Ovary (tissue), 9 donors: ENCODE measurements around the gene CTBP1. TPM values are rescaled to one million over a fixed set of nuclear protein-coding genes. Genes with fewer than 3 reads are reported as not detected.

Experiments used
- DNase-seq, 5 donors: peaks; one replicate each; pipeline ENCODE4 v3.0.0-alpha.2; 2019 to 2020
- H3K27ac ChIP-seq, 2 donors: fragments of 200-600 bp; one replicate each; pipeline versions ENCODE4 v1.5.1 to v1.8.0; 2019 to 2022
- H3K27me3 ChIP-seq: fragments of 200-600 bp; one replicate; pipeline ENCODE4 v1.8.0; 2022
- H3K36me3 ChIP-seq: fragments of 200-600 bp; sonication (generic); one replicate; pipeline ENCODE4 v1.5.1; 2019
- H3K4me1 ChIP-seq: one replicate; pipeline ENCODE4 v1.8.1; 2013; ENCODE audit warnings: mild to moderate bottlenecking, moderate library complexity; ENCODE audit not compliant: insufficient read depth
- H3K4me3 ChIP-seq: fragments of 200-600 bp; sonication (generic); one replicate; pipeline ENCODE4 v1.5.1; 2017
- H3K9me3 ChIP-seq, 2 donors: fragments of 200-600 bp in 1 of 2; sonication (generic) in 1 of 2; one replicate each; pipeline versions ENCODE4 v1.5.1 to v1.8.1; 2013 to 2019; ENCODE audit warnings: mild to moderate bottlenecking in 1 of 2, moderate library complexity in 1 of 2
- EP300 ChIP-seq: sonication (generic); formaldehyde crosslinking; IDR thresholded peaks from one replicate; pipeline ENCODE4 v1.6.1; 2017; ENCODE audit warnings: antibody characterized with exemption
- POLR2A ChIP-seq: fragments of 450-650 bp; IDR thresholded peaks from one replicate; pipeline ENCODE4 v1.6.1; 2017; ENCODE audit warnings: antibody characterized with exemption, mild to moderate bottlenecking, moderate library complexity
- WGBS, 3 donors: extraction: QIAGEN DNeasy Blood & Tissue Kit in 1 of 3; methylation state at CpG; one replicate each; pipeline versions ENCODE4 v1.1.5 to v1.1.7; 2013 to 2017; 5-methylcytosine and 5-hydroxymethylcytosine counted together
- intact Hi-C, 4 donors: fragments of 100-400 bp; cut with DNase I; formaldehyde crosslinking; loops; one replicate each; pipeline versions ENCODE4 v1.11.0 to v1.15.1; 2022 to 2023
- polyA plus RNA-seq, 2 donors: library from polyadenylated mRNA; stranded (reverse); fragments of 200-250 nt in 1 of 2; fragments of 350-450 nt in 1 of 2; fragmentation: Illumina TruSeq in 1 of 2; extraction: RNeasy Lipid Tissue Mini Kit (QIAGEN cat#74804) in 1 of 2; gene quantifications; one replicate each; pipeline ENCODE4 v1.2.3, GENCODE V29; 2013 to 2014
- total RNA-seq, 7 donors: library from RNA; depleted of rRNA in 2 of 7; stranded (reverse); fragments of >200 nt in 2 of 7; fragmentation: NEBNext Ultra II Directional in 3 of 7; extraction: Animal tissue kit (Norgen Biotek cat#: 25700) in 3 of 7; gene quantifications; one replicate each; pipeline versions ENCODE4 v1.1.0 to v1.2.4, GENCODE V29; 2016 to 2023
- TF ChIP-seq, protein P1 (sequence below), 3 donors: fragments of 450-650 bp in 2 of 3; fragments of 200-600 bp in 1 of 3; IDR thresholded peaks; one replicate each; pipeline versions ENCODE4 v1.5.1 to v1.8.0; 2016 to 2022; ENCODE audit warnings: antibody characterized with exemption in 3 of 3, mild to moderate bottlenecking in 1 of 3
- donor health status: DM: no; HTN: no; CAD: no; lungs with moderate emphysema.
- donor health status: DM: no; HTN: no; CAD: no.
- donor health status: Bipolar disorder and iron deficiency.
- donor health status: DM: yes; HTN: yes; CAD: no.
- donor health status: DM: no; HTN: no; CAD: no.
- donor health status: DM: yes; HTN: yes; CAD: no.

The CTBP1 gene
- total and polyA plus RNA-seq, 9 donors = 45.7 to 231 (median 141) TPM

DNA sequence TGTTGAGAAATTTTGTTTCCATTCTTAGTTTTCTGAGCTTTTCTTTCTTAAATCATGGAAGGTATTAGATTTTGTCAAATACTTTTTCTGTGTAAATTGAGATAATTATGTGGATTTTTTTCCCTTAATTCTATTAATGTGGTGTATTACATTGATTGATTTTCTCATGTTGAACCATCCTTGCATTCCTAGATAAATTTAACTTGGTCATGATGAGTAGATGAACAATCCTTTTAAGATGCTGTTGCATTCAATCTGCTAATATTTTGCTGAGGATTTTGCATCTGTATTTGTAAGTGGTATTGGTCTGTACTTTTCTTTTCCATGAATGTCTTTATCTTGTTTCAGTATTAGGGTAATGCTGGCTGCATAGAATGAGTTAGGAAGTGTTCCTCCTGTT is 20.3 kb upstream of the CTBP1 start:
- intact Hi-C loops = no loop called here
- no peak overlapping the region for H3K4me3 ChIP-seq
- no peaks in the 10 kb centered on the region for H3K4me1 ChIP-seq
- TF ChIP-seq, protein P1, sequence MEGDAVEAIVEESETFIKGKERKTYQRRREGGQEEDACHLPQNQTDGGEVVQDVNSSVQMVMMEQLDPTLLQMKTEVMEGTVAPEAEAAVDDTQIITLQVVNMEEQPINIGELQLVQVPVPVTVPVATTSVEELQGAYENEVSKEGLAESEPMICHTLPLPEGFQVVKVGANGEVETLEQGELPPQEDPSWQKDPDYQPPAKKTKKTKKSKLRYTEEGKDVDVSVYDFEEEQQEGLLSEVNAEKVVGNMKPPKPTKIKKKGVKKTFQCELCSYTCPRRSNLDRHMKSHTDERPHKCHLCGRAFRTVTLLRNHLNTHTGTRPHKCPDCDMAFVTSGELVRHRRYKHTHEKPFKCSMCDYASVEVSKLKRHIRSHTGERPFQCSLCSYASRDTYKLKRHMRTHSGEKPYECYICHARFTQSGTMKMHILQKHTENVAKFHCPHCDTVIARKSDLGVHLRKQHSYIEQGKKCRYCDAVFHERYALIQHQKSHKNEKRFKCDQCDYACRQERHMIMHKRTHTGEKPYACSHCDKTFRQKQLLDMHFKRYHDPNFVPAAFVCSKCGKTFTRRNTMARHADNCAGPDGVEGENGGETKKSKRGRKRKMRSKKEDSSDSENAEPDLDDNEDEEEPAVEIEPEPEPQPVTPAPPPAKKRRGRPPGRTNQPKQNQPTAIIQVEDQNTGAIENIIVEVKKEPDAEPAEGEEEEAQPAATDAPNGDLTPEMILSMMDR (IDR thresholded peaks at IDR 0.05) = no peak
- TF ChIP-seq POLR2A (no peak), EP300 (no peak)
- no peak overlapping the region for H3K27ac ChIP-seq
- H3K27me3 ChIP-seq = no peaks in the 10 kb centered on the region
- H3K36me3 ChIP-seq = no peaks in the 10 kb centered on the region
- DNase-seq = no peak
- H3K9me3 ChIP-seq = no peaks in the 10 kb centered on the region

DNA sequence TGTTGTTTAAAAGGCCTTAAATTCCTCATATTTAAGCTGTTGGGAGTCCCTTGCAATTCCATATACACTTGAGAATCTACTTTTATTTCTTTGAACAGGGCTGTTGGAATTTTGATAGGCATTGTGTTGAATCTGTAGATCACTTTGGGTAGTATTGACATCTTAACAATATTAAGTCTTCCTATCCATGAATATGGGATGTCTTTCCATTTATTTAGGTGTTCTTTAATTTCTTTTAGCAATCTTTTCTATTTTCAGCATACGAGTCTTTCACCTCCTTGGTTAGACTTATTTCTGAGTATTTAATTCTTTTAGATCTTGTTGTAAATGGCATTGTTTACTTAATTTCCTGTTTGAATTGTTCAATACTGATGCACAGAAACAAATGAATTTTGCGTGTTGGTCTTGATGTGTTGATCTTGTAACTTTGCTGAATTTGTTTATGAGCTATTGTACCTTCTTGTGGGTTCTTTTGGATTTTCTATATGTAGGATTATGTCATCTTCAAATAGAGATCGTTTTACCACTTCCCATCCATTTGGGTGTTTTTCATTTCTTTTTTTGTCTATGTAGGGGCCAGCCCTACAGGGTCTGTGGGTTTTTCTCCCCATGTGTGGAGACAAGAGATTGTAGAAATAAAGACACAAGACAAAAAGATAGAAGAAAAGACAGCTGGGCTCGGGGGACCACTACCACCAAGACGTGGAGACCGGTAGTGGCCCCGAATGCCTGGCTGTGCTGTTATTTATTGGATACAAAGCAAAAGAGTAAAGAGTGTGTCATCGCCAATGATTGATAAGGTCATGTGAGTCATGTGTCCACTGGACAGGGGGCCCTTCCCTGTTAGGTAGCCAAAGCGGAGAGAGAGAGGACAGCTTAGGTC is 18.2 kb upstream of the CTBP1 start:
- no peak for DNase-seq
- Histone ChIP-seq H3K27ac (no peak overlapping the region), H3K36me3 (no peaks in the 10 kb centered on the region), H3K9me3 (no peaks in the 10 kb centered on the region), H3K4me1 (no peaks in the 10 kb centered on the region), H3K4me3 (no peak overlapping the region), H3K27me3 (no peaks in the 10 kb centered on the region)
- TF ChIP-seq, protein P1 (IDR thresholded peaks at IDR 0.05) = no peak
- TF ChIP-seq POLR2A (no peak), EP300 (no peak)
- WGBS, 3 donors = 90 to 94% (median 92%) methylated on average over 9 of the region's 9 CpGs
- intact Hi-C loops = no loop called here

DNA sequence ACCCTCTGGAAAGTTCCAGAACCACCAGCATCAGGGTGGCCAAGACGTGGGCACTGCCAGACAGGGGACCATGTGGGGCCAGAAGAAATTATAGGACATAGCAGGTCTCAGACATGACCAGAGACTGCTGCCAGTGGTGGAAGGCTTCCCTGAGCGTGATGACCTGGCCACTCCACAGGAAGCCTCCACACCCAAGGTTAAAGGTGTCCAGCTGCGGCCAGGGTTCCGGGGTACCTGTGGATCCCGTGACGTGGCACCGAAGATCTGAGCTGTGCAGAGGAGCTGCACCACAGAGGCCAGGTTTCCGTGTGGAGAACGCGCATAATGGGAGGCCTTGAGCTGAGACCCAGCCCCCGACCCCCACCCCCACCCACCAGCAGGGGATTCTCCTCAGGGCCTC is 16.4 kb upstream of the CTBP1 start:
- no peaks in the 10 kb centered on the region for H3K36me3 ChIP-seq
- no peaks in the 10 kb centered on the region for H3K4me1 ChIP-seq
- intact Hi-C loops = no loop called here
- H3K27me3 ChIP-seq = no peaks in the 10 kb centered on the region
- no peaks in the 10 kb centered on the region for H3K9me3 ChIP-seq
- no peak for DNase-seq
- no peak overlapping the region for H3K27ac ChIP-seq
- no peak overlapping the region for H3K4me3 ChIP-seq
- WGBS, 3 donors = 92 to 98% (median 94%) methylated on average over 11 of the region's 11 CpGs
- TF ChIP-seq EP300 = no peak
- TF ChIP-seq POLR2A = no peak
- TF ChIP-seq, protein P1 (IDR thresholded peaks at IDR 0.05) = no peak

DNA sequence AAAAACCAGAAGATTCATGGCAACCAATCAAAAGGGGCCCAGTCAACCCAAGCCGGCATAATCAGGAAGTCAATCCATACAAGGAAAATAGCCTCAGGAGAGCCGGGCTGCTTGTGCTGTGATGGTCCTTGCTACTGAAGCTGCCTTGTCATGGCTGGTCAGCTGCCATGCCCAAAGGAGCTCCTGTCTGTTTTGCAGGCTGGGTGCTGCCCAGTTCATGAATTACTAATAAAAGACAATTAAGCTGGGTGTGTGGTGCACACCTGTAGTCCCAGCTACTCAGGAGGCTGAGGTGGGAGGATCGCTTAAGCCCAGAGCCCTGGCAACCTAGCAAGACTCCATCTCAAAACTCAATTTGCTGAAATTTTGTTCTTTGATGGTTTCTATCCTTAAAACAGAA is 16.0 kb upstream of the CTBP1 start:
- no peak for TF ChIP-seq POLR2A
- no peak for TF ChIP-seq EP300
- TF ChIP-seq, protein P1 (IDR thresholded peaks at IDR 0.05) = no peak
- Histone ChIP-seq H3K9me3 (no peaks in the 10 kb centered on the region), H3K36me3 (no peaks in the 10 kb centered on the region), H3K27ac (no peak overlapping the region), H3K4me1 (no peaks in the 10 kb centered on the region), H3K4me3 (no peak overlapping the region), H3K27me3 (no peaks in the 10 kb centered on the region)
- intact Hi-C loops = no loop called here
- no peak for DNase-seq
- 93 to 99% (median 94%) methylated on average over 3 of the region's 3 CpGs for WGBS, 3 donors
